ENCODE results near the gene KIF26B.

KIF26B gene

GRCh38 chr1:245404527-245404926 is 249.7 kb downstream of the KIF26B start:
- no peaks in the 10 kb centered on the region for H3K79me2 ChIP-seq (ENCODE audit: insufficient read depth, low read length)
- no peak overlapping the region for H3K4me2 ChIP-seq (ENCODE audit: insufficient read depth, low read length)
- H3K27ac ChIP-seq (ENCODE audit: low read length) = no peak overlapping the region
- H3K4me3 ChIP-seq (ENCODE audit: low read depth in 1 of 2, low read length in 2 of 2) = no peak overlapping the region
- ATAC-seq (ENCODE audit: insufficient read depth, low read depth) (no peak), DNase-seq (no peak)
- TF ChIP-seq EZH2 (IDR thresholded peaks at IDR 0.05; ENCODE audit: borderline replicate concordance, low read depth, low read length, severe bottlenecking) = no peak
- no peak for TF ChIP-seq CTCF (IDR thresholded peaks at IDR 0.05; ENCODE audit: borderline replicate concordance, extremely low read depth, low read length, poor library complexity, severe bottlenecking)
- H3K4me1 ChIP-seq (ENCODE audit: insufficient read depth, low read length) = no peaks in the 10 kb centered on the region
- H4K20me1 ChIP-seq (ENCODE audit: insufficient read depth, low read length) = no peaks in the 10 kb centered on the region
- H3K9ac ChIP-seq (ENCODE audit: low read depth, low read length) = no peak overlapping the region
- no peaks in the 10 kb centered on the region for H3K36me3 ChIP-seq (ENCODE audit: insufficient read depth, low read length)
- no peaks in the 10 kb centered on the region for H3K27me3 ChIP-seq (ENCODE audit: insufficient read depth, low read length, poor library complexity)
- no peaks in the 10 kb centered on the region for H3K9me3 ChIP-seq (ENCODE audit: insufficient read depth, low read length, severe bottlenecking)
- H2AFZ ChIP-seq (ENCODE audit: low read depth, low read length) = no peak overlapping the region

DNA sequence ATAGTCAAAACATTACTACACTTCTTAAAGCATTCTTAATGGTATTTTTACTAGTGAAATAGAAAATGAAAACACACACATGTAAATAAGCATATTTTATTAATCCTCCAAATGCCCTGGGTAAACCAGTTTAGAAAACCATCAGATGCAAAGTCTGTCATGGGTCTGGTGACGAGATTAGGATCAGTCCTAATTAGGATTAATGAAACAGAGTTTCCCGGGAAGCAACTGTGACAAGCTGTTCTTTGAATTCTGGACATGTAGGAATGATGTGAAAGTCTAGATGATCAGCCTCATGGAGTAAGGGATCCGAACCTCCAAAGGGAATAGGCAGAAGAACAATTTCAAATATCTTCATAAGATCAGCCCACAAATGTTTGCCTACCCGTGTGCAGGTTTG is 250.2 kb downstream of the KIF26B start:
- H3K27me3 ChIP-seq (ENCODE audit: insufficient read depth, low read length, poor library complexity) = no peaks in the 10 kb centered on the region
- H2AFZ ChIP-seq (ENCODE audit: low read depth, low read length) = no peak overlapping the region
- H4K20me1 ChIP-seq (ENCODE audit: insufficient read depth, low read length) = no peaks in the 10 kb centered on the region
- no peak for DNase-seq
- no peak for ATAC-seq (ENCODE audit: insufficient read depth, low read depth)
- no peaks in the 10 kb centered on the region for H3K4me1 ChIP-seq (ENCODE audit: insufficient read depth, low read length)
- no peak overlapping the region for H3K27ac ChIP-seq (ENCODE audit: low read length)
- no peaks in the 10 kb centered on the region for H3K9me3 ChIP-seq (ENCODE audit: insufficient read depth, low read length, severe bottlenecking)
- H3K9ac ChIP-seq (ENCODE audit: low read depth, low read length) = no peak overlapping the region
- H3K36me3 ChIP-seq (ENCODE audit: insufficient read depth, low read length) = no peaks in the 10 kb centered on the region
- no peaks in the 10 kb centered on the region for H3K79me2 ChIP-seq (ENCODE audit: insufficient read depth, low read length)
- no peak overlapping the region for H3K4me3 ChIP-seq (ENCODE audit: low read depth in 1 of 2, low read length in 2 of 2)
- no peak overlapping the region for H3K4me2 ChIP-seq (ENCODE audit: insufficient read depth, low read length)
- TF ChIP-seq CTCF (IDR thresholded peaks at IDR 0.05; ENCODE audit: borderline replicate concordance, extremely low read depth, low read length, poor library complexity, severe bottlenecking) (no peak), EZH2 (IDR thresholded peaks at IDR 0.05; ENCODE audit: borderline replicate concordance, low read depth, low read length, severe bottlenecking) (no peak)

DNA sequence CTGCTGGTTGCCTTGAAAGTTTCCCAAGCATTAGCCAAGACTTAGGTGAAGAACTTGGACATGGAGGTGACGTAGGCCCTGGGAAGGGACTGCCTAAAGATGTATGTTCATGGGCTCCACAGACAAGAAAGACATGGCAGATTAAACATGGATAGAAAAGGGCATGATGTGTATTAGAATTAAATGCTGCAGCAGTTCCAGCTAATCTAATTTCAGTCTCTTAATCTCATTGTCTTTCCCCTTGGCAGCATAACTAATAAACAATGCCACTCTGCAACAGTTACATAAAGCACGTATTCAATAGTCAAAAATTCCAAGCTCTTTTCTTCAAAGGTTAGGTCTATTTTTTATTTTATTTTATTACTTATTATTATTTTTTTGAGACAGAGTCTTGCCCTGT is 251.6 kb downstream of the KIF26B start:
- Histone ChIP-seq H3K9ac (ENCODE audit: low read depth, low read length) (no peak overlapping the region), H4K20me1 (ENCODE audit: insufficient read depth, low read length) (no peaks in the 10 kb centered on the region), H3K4me1 (ENCODE audit: insufficient read depth, low read length) (no peaks in the 10 kb centered on the region), H3K79me2 (ENCODE audit: insufficient read depth, low read length) (no peaks in the 10 kb centered on the region), H3K36me3 (ENCODE audit: insufficient read depth, low read length) (no peaks in the 10 kb centered on the region), H3K27me3 (ENCODE audit: insufficient read depth, low read length, poor library complexity) (no peaks in the 10 kb centered on the region), H2AFZ (ENCODE audit: low read depth, low read length) (no peak overlapping the region), H3K4me2 (ENCODE audit: insufficient read depth, low read length) (no peak overlapping the region), H3K27ac (ENCODE audit: low read length) (no peak overlapping the region), H3K9me3 (ENCODE audit: insufficient read depth, low read length, severe bottlenecking) (no peaks in the 10 kb centered on the region), H3K4me3 (ENCODE audit: low read depth in 1 of 2, low read length in 2 of 2) (no peak overlapping the region)
- no peak for TF ChIP-seq EZH2 (IDR thresholded peaks at IDR 0.05; ENCODE audit: borderline replicate concordance, low read depth, low read length, severe bottlenecking)
- TF ChIP-seq CTCF (IDR thresholded peaks at IDR 0.05; ENCODE audit: borderline replicate concordance, extremely low read depth, low read length, poor library complexity, severe bottlenecking) = no peak
- DNase-seq (no peak), ATAC-seq (ENCODE audit: insufficient read depth, low read depth) (no peak)

DNA sequence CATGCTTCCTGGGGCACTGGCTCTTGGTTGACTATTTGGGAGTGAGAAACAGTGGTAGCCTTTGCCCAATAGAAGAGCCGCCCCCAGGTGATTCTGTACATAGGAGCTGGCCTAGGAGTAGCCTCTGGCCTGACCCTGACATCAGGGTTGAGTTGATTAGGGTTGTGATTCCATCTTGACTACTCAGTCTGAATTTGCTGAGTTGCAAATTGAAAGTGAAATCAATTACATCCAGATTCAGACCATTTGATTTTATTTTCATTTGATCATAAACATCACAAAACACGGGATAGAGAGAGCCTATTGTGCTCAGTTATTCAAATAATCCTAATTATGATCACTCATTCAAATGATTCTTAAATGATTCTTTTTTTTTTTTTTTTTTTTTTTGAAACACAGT is 253.2 kb downstream of the KIF26B start:
- Histone ChIP-seq H2AFZ (ENCODE audit: low read depth, low read length) (no peak overlapping the region), H3K9ac (ENCODE audit: low read depth, low read length) (no peak overlapping the region), H3K27me3 (ENCODE audit: insufficient read depth, low read length, poor library complexity) (no peaks in the 10 kb centered on the region), H3K4me1 (ENCODE audit: insufficient read depth, low read length) (no peaks in the 10 kb centered on the region), H3K79me2 (ENCODE audit: insufficient read depth, low read length) (no peaks in the 10 kb centered on the region), H3K27ac (ENCODE audit: low read length) (no peak overlapping the region), H3K9me3 (ENCODE audit: insufficient read depth, low read length, severe bottlenecking) (no peaks in the 10 kb centered on the region), H3K4me2 (ENCODE audit: insufficient read depth, low read length) (no peak overlapping the region), H4K20me1 (ENCODE audit: insufficient read depth, low read length) (no peaks in the 10 kb centered on the region), H3K36me3 (ENCODE audit: insufficient read depth, low read length) (no peaks in the 10 kb centered on the region), H3K4me3 (ENCODE audit: low read depth in 1 of 2, low read length in 2 of 2) (no peak overlapping the region)
- DNase-seq = no peak
- no peak for TF ChIP-seq CTCF (IDR thresholded peaks at IDR 0.05; ENCODE audit: borderline replicate concordance, extremely low read depth, low read length, poor library complexity, severe bottlenecking)
- no peak for TF ChIP-seq EZH2 (IDR thresholded peaks at IDR 0.05; ENCODE audit: borderline replicate concordance, low read depth, low read length, severe bottlenecking)
- ATAC-seq (ENCODE audit: insufficient read depth, low read depth) = no peak

Measured in DND-41 (cell line).